ENCODE measurements around the gene APLP2. TPM values are rescaled to one million over a fixed set of nuclear protein-coding genes. Genes with fewer than 3 reads are reported as not detected.

The APLP2 gene
- total and polyA plus RNA-seq, 2 experiments from 2014 or later = 322 to 362 TPM

- ATAC-seq = no peak
- Histone ChIP-seq H3K36me3 (ENCODE audit: insufficient read depth) (no peaks in the 10 kb centered on the region), H3K4me3 (no peak overlapping the region), H3K4me2 (no peak overlapping the region), H3K79me2 (replicated peaks; ENCODE audit: insufficient read depth) (no peaks in the 10 kb centered on the region), H3K27me3 (ENCODE audit: insufficient read depth) (peaks cover 26% of the 10 kb centered on the region), H3K4me1 (ENCODE audit: insufficient read depth) (no peaks in the 10 kb centered on the region), H3K27ac (ENCODE audit: low read depth) (no peak overlapping the region), H2AFZ (no peak overlapping the region), H4K20me1 (replicated peaks; ENCODE audit: insufficient read depth) (peaks cover 11% of the 10 kb centered on the region), H3K9me2 (ENCODE audit: insufficient read depth) (no peaks in the 10 kb centered on the region), H3F3A (replicated peaks; ENCODE audit: low read depth) (no peaks in the 10 kb centered on the region)
- peaks cover 5% of the 10 kb centered on the region; the same call in 1 of the 3 replicates for H3K36me3 Mint-ChIP-seq (ENCODE audit: low read depth)
- H3K9me3 Mint-ChIP-seq = peaks cover 6% of the 10 kb centered on the region; the same call in 1 of the 3 replicates
- peaks cover 8% of the 10 kb centered on the region for H3K4me1 Mint-ChIP-seq
- H3K27me3 Mint-ChIP-seq (ENCODE audit: insufficient read depth, low read depth, poor library complexity) = peaks cover 31% of the 10 kb centered on the region
- no peak overlapping the region for H3K4me3 Mint-ChIP-seq
- DNase-seq (ENCODE audit: low spot score) = no peak
- peak; percentile 76 for TF ChIP-seq ZNF331 (CRISPR knock-in tag; IDR thresholded peaks at IDR 0.05; ENCODE audit: low read depth)
- no peak for TF ChIP-seq EZH2 (IDR thresholded peaks at IDR 0.05; ENCODE audit: low read depth, unreplicated experiment)
- H3K27ac Mint-ChIP-seq = no peak overlapping the region
These were observed 104.9 kb downstream of the APLP2 start for GRCh38 chr11:130174642-130175041.

- Mint-ChIP-seq H3K36me3 (ENCODE audit: low read depth) (peaks cover 5% of the 10 kb centered on the region; the same call in 1 of the 3 replicates), H3K4me1 (peaks cover 8% of the 10 kb centered on the region; the same call in 2 of the 3 replicates), H3K27me3 (ENCODE audit: insufficient read depth, low read depth, poor library complexity) (peaks cover 24% of the 10 kb centered on the region), H3K27ac (no peak overlapping the region), H3K9me3 (peaks cover 6% of the 10 kb centered on the region; the same call in 1 of the 3 replicates), H3K4me3 (no peak overlapping the region)
- Histone ChIP-seq H3F3A (replicated peaks; ENCODE audit: low read depth) (no peaks in the 10 kb centered on the region), H3K27ac (ENCODE audit: low read depth) (no peak overlapping the region), H3K4me3 (no peak overlapping the region), H4K20me1 (replicated peaks; ENCODE audit: insufficient read depth) (peaks cover 3% of the 10 kb centered on the region), H3K9me2 (ENCODE audit: insufficient read depth) (no peaks in the 10 kb centered on the region), H2AFZ (no peak overlapping the region), H3K79me2 (replicated peaks; ENCODE audit: insufficient read depth) (no peaks in the 10 kb centered on the region), H3K4me1 (ENCODE audit: insufficient read depth) (no peaks in the 10 kb centered on the region), H3K27me3 (ENCODE audit: insufficient read depth) (peaks cover 13% of the 10 kb centered on the region), H3K4me2 (no peak overlapping the region), H3K36me3 (ENCODE audit: insufficient read depth) (no peaks in the 10 kb centered on the region)
- DNase-seq (ENCODE audit: low spot score) (no peak), ATAC-seq (no peak)
- TF ChIP-seq REST (IDR thresholded peaks at IDR 0.05; ENCODE audit: unreplicated experiment) (no peak), NANOG (IDR thresholded peaks at IDR 0.05; ENCODE audit: borderline replicate concordance) (no peak), ZNF114 (CRISPR knock-in tag; IDR thresholded peaks at IDR 0.05) (no peak), POLR2AphosphoS5 (IDR thresholded peaks at IDR 0.05; ENCODE audit: low read depth) (no peak), JUNB (IDR thresholded peaks at IDR 0.05; ENCODE audit: unreplicated experiment) (no peak), ZNF331 (CRISPR knock-in tag; IDR thresholded peaks at IDR 0.05; ENCODE audit: low read depth) (no peak), ZNF462 (CRISPR knock-in tag; IDR thresholded peaks at IDR 0.05) (no peak), EZH2phosphoT487 (IDR thresholded peaks at IDR 0.05; ENCODE audit: unreplicated experiment) (no peak), CREB1 (CRISPR knock-in tag; IDR thresholded peaks at IDR 0.05; ENCODE audit: low read depth) (no peak)
- TF ChIP-seq, protein P1, sequence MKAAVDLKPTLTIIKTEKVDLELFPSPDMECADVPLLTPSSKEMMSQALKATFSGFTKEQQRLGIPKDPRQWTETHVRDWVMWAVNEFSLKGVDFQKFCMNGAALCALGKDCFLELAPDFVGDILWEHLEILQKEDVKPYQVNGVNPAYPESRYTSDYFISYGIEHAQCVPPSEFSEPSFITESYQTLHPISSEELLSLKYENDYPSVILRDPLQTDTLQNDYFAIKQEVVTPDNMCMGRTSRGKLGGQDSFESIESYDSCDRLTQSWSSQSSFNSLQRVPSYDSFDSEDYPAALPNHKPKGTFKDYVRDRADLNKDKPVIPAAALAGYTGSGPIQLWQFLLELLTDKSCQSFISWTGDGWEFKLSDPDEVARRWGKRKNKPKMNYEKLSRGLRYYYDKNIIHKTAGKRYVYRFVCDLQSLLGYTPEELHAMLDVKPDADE (IDR thresholded peaks at IDR 0.05) = no peak
These were observed 106.2 kb downstream of the APLP2 start for GRCh38 chr11:130175898-130176297.

Measured in GM23338 (cell line).